K562 (cell line): ENCODE results near the gene ATRNL1. TPM values are rescaled to one million over a fixed set of nuclear protein-coding genes. Genes with fewer than 3 reads are reported as not detected.

Experiments used
- ATAC-seq: fragments of 200-7000 bp; cut with Tn5 transposase; 3 replicates; pipeline ENCODE4 v1.9.1; 2020; ENCODE audit warnings: moderate library complexity
- Bru-seq: library from RNA; stranded (reverse); fragments of 400-500 nt; gene quantifications from one replicate; lab custom pipeline; 2021; lab: Mats Ljungman, UMichigan
- BruChase-seq, 2 experiments: library from RNA; stranded (reverse); fragments of 400-500 nt; gene quantifications; one replicate each; lab custom pipeline; 2021; lab: Mats Ljungman, UMichigan
- BruUV-seq: library from RNA; stranded (reverse); fragments of 400-500 nt; replicated peaks from 2 replicates; lab custom pipeline; 2021; lab: Mats Ljungman, UMichigan
- CTCF ChIA-PET: fragments of 300-600 bp; formaldehyde crosslinking; extraction: SDS; loops from one replicate; lab custom pipeline; 2021; ENCODE audit warnings: low intra/inter-chr PET ratio; lab: Yijun Ruan, JAX
- POLR2A ChIA-PET: fragments of 300-600, 350-650 bp; sonication (Branson Sonifier 250); formaldehyde crosslinking; extraction: SDS; loops from one replicate; lab custom pipeline; 2021; ENCODE audit warnings: antibody characterized with exemption, inconsistent platforms; lab: Yijun Ruan, JAX
- DNase-seq, 4 experiments: peaks; one replicate each; pipeline versions ENCODE4 v3.0.0 to v3.0.0-alpha.2; 2011 to 2018; ENCODE audit warnings: low spot score in 3 of 4, mixed read lengths in 3 of 4; ENCODE audit errors: extremely low read depth in 1 of 4
- FAIRE-seq: peaks from 2 replicates; lab custom pipeline; 2011; peaks lifted over from hg19 to GRCh38; lab: Jason Lieb, UNC
- H2AFZ ChIP-seq: 2 replicates; pipeline ENCODE4 v1.6.0; 2011; ENCODE audit warnings: low read depth, low read length, control low read depth, inconsistent platforms
- H3K27ac ChIP-seq: fragments of 200-600 bp; 3 replicates; pipeline ENCODE4 v1.8.0; 2011; ENCODE audit warnings: low read depth, mild to moderate bottlenecking, control low read depth, inconsistent platforms, low read length, moderate library complexity, mixed read lengths; ENCODE audit errors: extremely low read depth
- H3K27me3 ChIP-seq, 2 experiments: fragments of 300-600 bp in 1 of 2; 2 replicates in 1 of 2; 3 replicates in 1 of 2; pipeline versions ENCODE4 v1.6.0 to v1.8.0; 2011; ENCODE audit warnings: inconsistent platforms in 2 of 2, low read length in 2 of 2, mild to moderate bottlenecking in 1 of 2, mixed read lengths in 1 of 2, moderate library complexity in 1 of 2; ENCODE audit not compliant: control insufficient read depth in 2 of 2, insufficient read depth in 2 of 2
- H3K36me3 ChIP-seq: fragments of 300-600 bp; 3 replicates; pipeline ENCODE4 v1.8.0; 2011; ENCODE audit warnings: mild to moderate bottlenecking, low read length, inconsistent platforms; ENCODE audit not compliant: control insufficient read depth, insufficient read depth
- H3K4me1 ChIP-seq, 2 experiments: fragments of 200-600 bp in 1 of 2; replicated peaks in 1 of 2; 2 replicates in 1 of 2; 3 replicates in 1 of 2; pipeline versions ENCODE4 v1.5.1 to v1.8.0; 2011; ENCODE audit warnings: inconsistent platforms in 2 of 2, low read length in 2 of 2, mild to moderate bottlenecking in 1 of 2, mixed read lengths in 1 of 2, moderate library complexity in 1 of 2; ENCODE audit not compliant: control insufficient read depth in 2 of 2, insufficient read depth in 2 of 2
- H3K4me2 ChIP-seq: 2 replicates; pipeline ENCODE4 v1.6.1; 2011; ENCODE audit warnings: low read length, control low read depth, inconsistent platforms, mixed read lengths; ENCODE audit not compliant: insufficient read depth
- H3K4me3 ChIP-seq: fragments of 200-600 bp; sonication (generic), shearing (Covaris generic); 2 replicates; pipeline ENCODE4 v1.5.1; 2016; ENCODE audit warnings: control low read depth, inconsistent platforms
- H3K79me2 ChIP-seq: fragments of 200-600 bp; 3 replicates; pipeline ENCODE4 v1.8.0; 2011; ENCODE audit warnings: low read length, inconsistent platforms; ENCODE audit not compliant: control insufficient read depth, insufficient read depth
- H3K9ac ChIP-seq, 2 experiments: 2 replicates each; pipeline versions ENCODE4 v1.6.0 to v1.6.1; 2011; ENCODE audit warnings: low read depth in 2 of 2, low read length in 2 of 2, control low read depth in 1 of 2, inconsistent platforms in 1 of 2, mild to moderate bottlenecking in 1 of 2, mixed read lengths in 1 of 2; ENCODE audit not compliant: insufficient read depth in 1 of 2
- H3K9me1 ChIP-seq: one replicate; pipeline ENCODE4 v1.6.0; 2011; ENCODE audit warnings: inconsistent platforms, mild to moderate bottlenecking, low read length, moderate library complexity; ENCODE audit not compliant: control insufficient read depth, insufficient read depth
- H3K9me3 ChIP-seq: replicated peaks from 2 replicates; pipeline ENCODE4 v1.5.1; 2011; ENCODE audit warnings: low read depth, low read length, inconsistent platforms; ENCODE audit not compliant: control insufficient read depth, insufficient read depth
- H4K20me1 ChIP-seq: replicated peaks from 2 replicates; pipeline ENCODE4 v1.6.1; 2011; ENCODE audit warnings: low read length, inconsistent platforms, mixed read lengths; ENCODE audit not compliant: control insufficient read depth, insufficient read depth
- GTF3C2 ChIP-seq: IDR thresholded peaks from 3 replicates; pipeline ENCODE4 v1.6.1; 2011; ENCODE audit warnings: borderline replicate concordance, mild to moderate bottlenecking, moderate library complexity; ENCODE audit not compliant: insufficient read length; ENCODE audit errors: extremely low read depth
- WGBS: fragments of 100-300 bp; shearing (Covaris generic); methylation state at CpG from one replicate; pipeline ENCODE4 v1.1.6; 2016; ENCODE audit warnings: low coverage, mixed read lengths; ENCODE audit not compliant: insufficient coverage; ENCODE audit errors: missing lambda C conversion rate; 5-methylcytosine and 5-hydroxymethylcytosine counted together
- in situ Hi-C: fragments of 300-500 bp; cut with MboI; formaldehyde crosslinking; loops from 4 replicates; pipeline ENCODE4 v1.15.0; 2018; ENCODE audit warnings: inconsistent platforms, mixed read lengths
- intact Hi-C: fragments of 100-400 bp; cut with micrococcal nuclease; formaldehyde crosslinking; loops from 2 replicates; pipeline ENCODE4 v1.14.2; 2022
- long read RNA-seq, 3 experiments: library from polyadenylated mRNA in 2 of 3; library from RNA in 1 of 3; unstranded in 2 of 3; stranded (forward) in 1 of 3; transcript quantifications; one replicate each; pipeline ENCODE4 v2.0.0, GENCODE V29; 2019 to 2022
- polyA minus RNA-seq, 3 experiments: library from RNA; depleted of rRNA, polyadenylated mRNA; stranded (reverse); fragments of >200 nt; gene quantifications; 2 replicates each; pipeline ENCODE4 v1.2.3, GENCODE V29; 2011
- polyA plus RNA-seq, 8 experiments: library from polyadenylated mRNA; depleted of rRNA in 4 of 8; stranded (reverse) in 5 of 8; unstranded in 3 of 8; fragments of >200 nt; fragmentation: Nextera tagmentation in 2 of 8; fragmentation: Illumina TruSeq in 1 of 8; extraction: Ambion mirVana in 2 of 8; extraction: Trizol in 1 of 8; gene quantifications; 2 replicates each; pipeline versions ENCODE4 v1.2.1 to v1.2.3, GENCODE V29; 2011 to 2014; ENCODE audit warnings: inconsistent platforms in 1 of 8, missing spikeins in 1 of 8
- total RNA-seq, 7 experiments: library from RNA; depleted of rRNA in 6 of 7; stranded (reverse); fragments of >200 nt in 6 of 7; fragmentation: Illumina TruSeq in 2 of 7; extraction: Trizol in 2 of 7; gene quantifications; 2 replicates each; pipeline versions ENCODE4 v1.2.1 to v1.2.3, GENCODE V29; 2011 to 2021; ENCODE audit warnings: low replicate concordance in 1 of 7

Gene ATRNL1
- not detected in 2 replicates for total RNA-seq (2011; cell fraction: chromatin; rRNA removed; ENCODE audit: low replicate concordance)
- total RNA-seq (2011; cell fraction: nucleolus; rRNA removed): not detected in 2 replicates
- total RNA-seq (2011; cell fraction: nucleoplasm; rRNA removed): not detected in 2 replicates
- not detected in 2 replicates for total RNA-seq (2014; rRNA removed)
- total RNA-seq (2014; rRNA removed; fragmentation: Illumina TruSeq; extraction: Trizol): not detected in 2 replicates
- total RNA-seq (2015; rRNA removed; fragmentation: Illumina TruSeq; extraction: Trizol): not detected in 2 replicates
- total RNA-seq (2021): 0.18 TPM in 2 replicates
- not detected in 2 replicates for polyA plus RNA-seq (2011; rRNA removed)
- not detected in 2 replicates for polyA plus RNA-seq (2011; cell fraction: cytosol; rRNA removed)
- polyA plus RNA-seq (2011; cell fraction: nucleus; rRNA removed): not detected in 2 replicates
- polyA plus RNA-seq (2012): not detected in 2 replicates
- not detected in 2 replicates for polyA plus RNA-seq (2014; fragmentation: Illumina TruSeq; extraction: Trizol)
- not detected for polyA plus RNA-seq (2014; fragmentation: Nextera tagmentation; extraction: Ambion mirVana)
- polyA plus RNA-seq (2014; rRNA removed): not detected in 2 replicates
- polyA minus RNA-seq (2011; rRNA and poly(A)+ RNA removed): not detected in 2 replicates
- polyA minus RNA-seq (2011; cell fraction: cytosol; rRNA and poly(A)+ RNA removed): not detected in 2 replicates
- polyA minus RNA-seq (2011; cell fraction: nucleus; rRNA and poly(A)+ RNA removed): not detected in 2 replicates
- Bru-seq, nascent RNA: percentile 2 among the genes with signal in this experiment
- BruChase-seq, experiment 1, labeled RNA remaining after a 2-hour chase: percentile 2 among the genes with signal in this experiment
- BruChase-seq, experiment 2, labeled RNA remaining after a 6-hour chase: percentile 0 among the genes with signal in this experiment
- long read RNA-seq, experiment 1: 0 reads
- long read RNA-seq, experiment 2: 0 reads
- long read RNA-seq, experiment 3: 0 reads

GRCh38 chr10:115093286-115093775 lies at the start of gene ATRNL1:
Gene ATRNL1 (plus strand): TSS chr10:115093365. CDS start chr10:115093751, 386 bp downstream.
- no peak within 1 kb of the TSS for H3K27ac ChIP-seq
- no peaks in the 10 kb centered on the region for H4K20me1 ChIP-seq
- ATAC-seq (no peak), DNase-seq (peak in 1 of 4 experiments; percentile 4), FAIRE-seq (no peak)
- no TSS peak for BruUV-seq
- H3K4me2 ChIP-seq: no peak within 1 kb of the TSS
- intact Hi-C loops (no loop called here), in situ Hi-C loops (no loop called here)
- WGBS: no CpG with 5 or more reads among the region's 70 CpGs
- CTCF ChIA-PET: no interaction called here
- H3K9me1 ChIP-seq: no peaks in the 10 kb centered on the region
- no peak for TF ChIP-seq GTF3C2
- POLR2A ChIA-PET: interaction anchor here (0.6 kb wide), 1 partner anchor 279 kb away, joined by 3 read pairs; no protein-coding TSS in a partner anchor
- H2AFZ ChIP-seq: no peak within 1 kb of the TSS
- no peaks in the 10 kb centered on the region for H3K27me3 ChIP-seq
- H3K4me1 ChIP-seq: peaks cover 0 to 4% of the 10 kb centered on the region in 2 experiments; a peak in 1 of 5 replicates
- H3K79me2 ChIP-seq: no peaks in the 10 kb centered on the region
- H3K9ac ChIP-seq: no peak within 1 kb of the TSS
- no peak within 1 kb of the TSS for H3K4me3 ChIP-seq
- no peaks in the 10 kb centered on the region for H3K36me3 ChIP-seq
- H3K9me3 ChIP-seq: no peaks in the 10 kb centered on the region
